Measurements from ENCODE around the gene MAFG. TPM values are rescaled to one million over a fixed set of nuclear protein-coding genes. Genes with fewer than 3 reads are reported as not detected.

MAFG gene
- total and polyA plus RNA-seq, 2 of the 13 experiments (the other 11 are each of a cell fraction or from before 2014, with no cell fraction given) = 14.5 to 20.0 TPM

DNA sequence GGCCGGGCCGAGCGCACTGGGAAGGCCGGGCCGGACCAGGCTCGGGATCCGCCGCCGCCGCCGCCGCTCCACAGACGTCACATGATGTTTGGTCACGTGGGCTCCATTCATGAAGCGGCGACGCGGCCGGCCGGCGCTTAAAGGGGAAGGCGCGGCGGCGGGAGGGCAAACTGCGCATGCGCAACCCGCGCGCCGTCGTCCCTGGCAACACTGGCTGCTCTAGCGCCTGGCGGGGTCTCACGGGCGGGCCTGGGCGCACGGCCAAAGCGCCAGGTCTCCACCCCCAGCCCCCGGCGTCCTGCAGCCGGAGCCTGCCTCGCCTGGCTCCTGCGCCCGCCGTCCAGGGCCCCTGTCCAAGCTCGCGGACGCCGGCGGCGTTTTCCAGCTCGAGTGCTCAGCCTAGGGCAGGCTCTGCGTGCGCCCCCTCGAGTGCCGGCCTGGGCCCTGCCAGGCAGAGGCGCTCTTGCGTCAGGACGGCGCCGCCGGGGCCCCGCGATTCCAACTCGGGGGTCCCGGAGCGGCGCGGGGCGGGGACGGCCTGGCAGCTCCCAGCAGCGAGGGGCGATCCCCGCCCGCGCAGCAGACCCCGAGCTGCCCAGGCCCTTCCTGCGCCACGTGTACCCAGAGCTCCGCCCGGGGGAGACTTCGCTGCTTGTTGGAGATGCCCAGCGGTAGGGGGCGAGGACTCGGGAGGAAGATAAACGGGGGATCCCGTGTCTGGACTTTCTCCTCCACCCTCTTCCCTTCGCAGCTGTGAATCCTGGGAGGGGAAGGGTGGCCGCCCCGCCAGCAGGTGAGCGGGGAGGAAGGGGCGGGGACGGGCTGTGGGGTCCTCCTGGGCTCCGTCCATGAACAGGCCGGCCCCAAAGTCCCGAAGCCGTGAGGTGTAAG is at the start of gene MAFG (continued):
- TF ChIP-seq, protein P1, sequence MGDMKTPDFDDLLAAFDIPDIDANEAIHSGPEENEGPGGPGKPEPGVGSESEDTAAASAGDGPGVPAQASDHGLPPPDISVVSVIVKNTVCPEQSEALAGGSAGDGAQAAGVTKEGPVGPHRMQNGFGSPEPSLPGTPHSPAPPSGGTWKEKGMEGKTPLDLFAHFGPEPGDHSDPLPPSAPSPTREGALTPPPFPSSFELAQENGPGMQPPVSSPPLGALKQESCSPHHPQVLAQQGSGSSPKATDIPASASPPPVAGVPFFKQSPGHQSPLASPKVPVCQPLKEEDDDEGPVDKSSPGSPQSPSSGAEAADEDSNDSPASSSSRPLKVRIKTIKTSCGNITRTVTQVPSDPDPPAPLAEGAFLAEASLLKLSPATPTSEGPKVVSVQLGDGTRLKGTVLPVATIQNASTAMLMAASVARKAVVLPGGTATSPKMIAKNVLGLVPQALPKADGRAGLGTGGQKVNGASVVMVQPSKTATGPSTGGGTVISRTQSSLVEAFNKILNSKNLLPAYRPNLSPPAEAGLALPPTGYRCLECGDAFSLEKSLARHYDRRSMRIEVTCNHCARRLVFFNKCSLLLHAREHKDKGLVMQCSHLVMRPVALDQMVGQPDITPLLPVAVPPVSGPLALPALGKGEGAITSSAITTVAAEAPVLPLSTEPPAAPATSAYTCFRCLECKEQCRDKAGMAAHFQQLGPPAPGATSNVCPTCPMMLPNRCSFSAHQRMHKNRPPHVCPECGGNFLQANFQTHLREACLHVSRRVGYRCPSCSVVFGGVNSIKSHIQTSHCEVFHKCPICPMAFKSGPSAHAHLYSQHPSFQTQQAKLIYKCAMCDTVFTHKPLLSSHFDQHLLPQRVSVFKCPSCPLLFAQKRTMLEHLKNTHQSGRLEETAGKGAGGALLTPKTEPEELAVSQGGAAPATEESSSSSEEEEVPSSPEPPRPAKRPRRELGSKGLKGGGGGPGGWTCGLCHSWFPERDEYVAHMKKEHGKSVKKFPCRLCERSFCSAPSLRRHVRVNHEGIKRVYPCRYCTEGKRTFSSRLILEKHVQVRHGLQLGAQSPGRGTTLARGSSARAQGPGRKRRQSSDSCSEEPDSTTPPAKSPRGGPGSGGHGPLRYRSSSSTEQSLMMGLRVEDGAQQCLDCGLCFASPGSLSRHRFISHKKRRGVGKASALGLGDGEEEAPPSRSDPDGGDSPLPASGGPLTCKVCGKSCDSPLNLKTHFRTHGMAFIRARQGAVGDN (CRISPR knock-in tag; IDR thresholded peaks at IDR 0.05) = peak; percentile 92
- TF ChIP-seq TFDP1 (CRISPR knock-in tag; IDR thresholded peaks at IDR 0.05; ENCODE audit: borderline replicate concordance) (peak; percentile 78), ZNF562 (CRISPR knock-in tag; IDR thresholded peaks at IDR 0.05; ENCODE audit: borderline replicate concordance) (no peak), KDM3A (CRISPR knock-in tag; IDR thresholded peaks at IDR 0.05; ENCODE audit: low read depth) (0 out of 2 replicates have a peak, but pooled peaks have one; percentile 38), ZSCAN21 (CRISPR knock-in tag; IDR thresholded peaks at IDR 0.05; ENCODE audit: borderline replicate concordance) (peak; percentile 69), MTA1 (CRISPR knock-in tag; IDR thresholded peaks at IDR 0.05; ENCODE audit: borderline replicate concordance) (peak; percentile 84; the same call in 1 of the 2 replicates), DZIP1 (CRISPR knock-in tag; IDR thresholded peaks at IDR 0.05) (no peak), ZNF605 (CRISPR knock-in tag; IDR thresholded peaks at IDR 0.05) (no peak), TCF7L2 (IDR thresholded peaks at IDR 0.05; ENCODE audit: low read depth, low read length) (no peak), ZFP36L1 (CRISPR knock-in tag; IDR thresholded peaks at IDR 0.05) (no peak), POLR2G (IDR thresholded peaks at IDR 0.05; ENCODE audit: low read depth, low read length) (peak; percentile 56), ZNF18 (CRISPR knock-in tag; IDR thresholded peaks at IDR 0.05; ENCODE audit: insufficient replicate concordance) (no peak), ZNF343 (CRISPR knock-in tag; IDR thresholded peaks at IDR 0.05) (peak; percentile 47; the same call in 1 of the 2 replicates), MLLT10 (CRISPR knock-in tag; IDR thresholded peaks at IDR 0.05) (no peak), ZNF781 (CRISPR knock-in tag; IDR thresholded peaks at IDR 0.05; ENCODE audit: borderline replicate concordance, not compliant biosample characterization) (no peak), SIX1 (CRISPR knock-in tag; IDR thresholded peaks at IDR 0.05; ENCODE audit: borderline replicate concordance) (no peak), NCOA2 (CRISPR knock-in tag; IDR thresholded peaks at IDR 0.05) (no peak; the same call in 1 of the 2 replicates), HOXD1 (CRISPR knock-in tag; IDR thresholded peaks at IDR 0.05) (no peak; the same call in none of the 2 replicates)

All from HepG2 (cell line).